Neural progenitor cell (in vitro differentiated cells): Measurements from ENCODE around the gene ALDH2. TPM values are rescaled to one million over a fixed set of nuclear protein-coding genes. Genes with fewer than 3 reads are reported as not detected.
"Not testable (repeated sequence)": the region's sequence is repeated elsewhere in the genome, so short reads cannot be mapped to it uniquely, and the experiment has no call there.

Experiments used
- DNase-seq: peaks from one replicate; pipeline ENCODE4 v3.0.0-alpha.2; 2016; ENCODE audit warnings: low spot score
- H2AFZ ChIP-seq: fragments of 200-600 bp; sonication (generic); replicated peaks from 2 replicates; pipeline ENCODE4 v1.6.1; 2016; ENCODE audit warnings: antibody characterized with exemption
- H3F3A ChIP-seq: fragments of 200-600 bp; sonication (generic); 2 replicates; pipeline ENCODE4 v1.6.1; 2016; ENCODE audit warnings: antibody characterized with exemption, low read depth
- H3K27ac ChIP-seq: fragments of 200-600 bp; sonication (generic); 2 replicates; pipeline ENCODE4 v1.5.1; 2016; ENCODE audit warnings: mild to moderate bottlenecking
- H3K27me3 ChIP-seq: fragments of 200-600 bp; sonication (generic); 2 replicates; pipeline ENCODE4 v1.6.1; 2016; ENCODE audit warnings: mild to moderate bottlenecking, moderate library complexity
- H3K36me3 ChIP-seq: fragments of 200-600 bp; sonication (generic); 2 replicates; pipeline ENCODE4 v1.5.1; 2016
- H3K4me1 ChIP-seq: fragments of 200-600 bp; sonication (generic); 2 replicates; pipeline ENCODE4 v1.6.1; 2016; ENCODE audit warnings: mixed run types
- H3K4me2 ChIP-seq: fragments of 200-600 bp; sonication (generic); 2 replicates; pipeline ENCODE4 v1.6.1; 2016
- H3K4me3 ChIP-seq: fragments of 200-600 bp; sonication (generic); 2 replicates; pipeline ENCODE4 v1.5.1; 2016
- H3K79me2 ChIP-seq: fragments of 200-600 bp; sonication (generic); 2 replicates; pipeline ENCODE4 v1.6.1; 2016; ENCODE audit warnings: low read depth
- H3K9ac ChIP-seq: fragments of 200-600 bp; sonication (generic); 2 replicates; pipeline ENCODE4 v1.6.1; 2016
- H3K9me3 ChIP-seq: fragments of 200-600 bp; sonication (generic); 2 replicates; pipeline ENCODE4 v1.5.1; 2016; ENCODE audit warnings: low read depth
- H4K20me1 ChIP-seq: fragments of 200-600 bp; sonication (generic); 2 replicates; pipeline ENCODE4 v1.6.1; 2016; ENCODE audit warnings: low read depth
- H3K27ac Mint-ChIP-seq: 3 replicates; pipeline ENCODE4 v1.8.0; 2021; ENCODE audit warnings: mixed read lengths
- H3K27me3 Mint-ChIP-seq: 2 replicates; pipeline ENCODE4 v1.8.0; 2022; ENCODE audit warnings: low read depth, mild to moderate bottlenecking, inconsistent platforms, moderate library complexity, mixed read lengths; ENCODE audit not compliant: insufficient read depth
- H3K36me3 Mint-ChIP-seq: 3 replicates; pipeline ENCODE4 v1.8.0; 2021; ENCODE audit warnings: mixed read lengths
- H3K4me1 Mint-ChIP-seq: 3 replicates; pipeline ENCODE4 v1.8.0; 2021; ENCODE audit warnings: mixed read lengths
- H3K4me3 Mint-ChIP-seq: 3 replicates; pipeline ENCODE4 v1.8.0; 2021; ENCODE audit warnings: mild to moderate bottlenecking, moderate library complexity, mixed read lengths
- H3K9me3 Mint-ChIP-seq: 3 replicates; pipeline ENCODE4 v1.8.0; 2020; ENCODE audit warnings: mixed read lengths
- CTCF ChIP-seq: fragments of 200-600 bp; sonication (generic); IDR thresholded peaks from 2 replicates; pipeline ENCODE4 v1.5.1; 2017; ENCODE audit warnings: antibody characterized with exemption, mild to moderate bottlenecking
- EZH2 ChIP-seq: fragments of 200-600 bp; sonication (generic); IDR thresholded peaks from 2 replicates; pipeline ENCODE4 v1.6.1; 2017; ENCODE audit warnings: antibody characterized with exemption, mild to moderate bottlenecking, moderate library complexity
- EZH2phosphoT487 ChIP-seq: fragments of 200-600 bp; sonication (generic); IDR thresholded peaks from 2 replicates; pipeline ENCODE4 v1.6.1; 2017; ENCODE audit warnings: antibody characterized with exemption
- total RNA-seq: library from RNA; depleted of rRNA; stranded (reverse); fragments of >200 nt; gene quantifications from 2 replicates; pipeline ENCODE4 v1.2.3, GENCODE V29; 2015; ENCODE audit warnings: low replicate concordance

ALDH2 gene
- total RNA-seq, 1 donor from 2014 or later, result 60.0 TPM

GRCh38 chr12:111819191-111820158 is 52.7 kb downstream of the ALDH2 start:
- no peak for DNase-seq
- H3K27ac ChIP-seq, result no peak overlapping the region
- H3K27me3 Mint-ChIP-seq, result peaks cover 6% of the 10 kb centered on the region
- no peak overlapping the region for H3K4me3 Mint-ChIP-seq
- H3K79me2 ChIP-seq, result no peaks in the 10 kb centered on the region
- H3K9me3 ChIP-seq, result no peaks in the 10 kb centered on the region
- no peaks in the 10 kb centered on the region for H3K36me3 Mint-ChIP-seq
- H3K9ac ChIP-seq, result no peak overlapping the region
- no peaks in the 10 kb centered on the region for H3K36me3 ChIP-seq
- TF ChIP-seq EZH2phosphoT487 (no peak), CTCF (no peak), EZH2 (no peak)
- no peak overlapping the region for H3K27ac Mint-ChIP-seq
- no peaks in the 10 kb centered on the region for H4K20me1 ChIP-seq
- H3K4me3 ChIP-seq, result no peak overlapping the region
- peaks cover 3% of the 10 kb centered on the region for H3F3A ChIP-seq
- H3K4me1 ChIP-seq, result peaks cover 11% of the 10 kb centered on the region
- no peaks in the 10 kb centered on the region for H3K9me3 Mint-ChIP-seq
- no peak overlapping the region for H2AFZ ChIP-seq
- no peaks in the 10 kb centered on the region for H3K27me3 ChIP-seq
- no peak overlapping the region for H3K4me2 ChIP-seq
- H3K4me1 Mint-ChIP-seq, result peaks cover 31% of the 10 kb centered on the region

GRCh38 chr12:111820828-111821227 is 54.1 kb downstream of the ALDH2 start:
- not testable (repeated sequence) for H3K27me3 Mint-ChIP-seq, H3K36me3 ChIP-seq, H3K9me3 Mint-ChIP-seq, H4K20me1 ChIP-seq, H2AFZ ChIP-seq, H3K4me2 ChIP-seq, H3K79me2 ChIP-seq, H3K36me3 Mint-ChIP-seq, H3K4me3 Mint-ChIP-seq, DNase-seq, H3K4me3 ChIP-seq, H3K27ac ChIP-seq, H3K9me3 ChIP-seq, H3K27ac Mint-ChIP-seq, H3K9ac ChIP-seq, H3K27me3 ChIP-seq, H3F3A ChIP-seq
- H3K4me1 ChIP-seq, result peaks cover 11% of the 10 kb centered on the region
- peaks cover 36% of the 10 kb centered on the region for H3K4me1 Mint-ChIP-seq

- Histone ChIP-seq H4K20me1 (no peaks in the 10 kb centered on the region), H3K9ac (no peak overlapping the region), H2AFZ (peak overlapping the region; percentile 89), H3K4me3 (no peak overlapping the region), H3F3A (peaks cover 3% of the 10 kb centered on the region), H3K4me1 (peaks cover 11% of the 10 kb centered on the region), H3K9me3 (no peaks in the 10 kb centered on the region), H3K79me2 (no peaks in the 10 kb centered on the region), H3K27ac (no peak overlapping the region), H3K36me3 (no peaks in the 10 kb centered on the region), H3K27me3 (no peaks in the 10 kb centered on the region), H3K4me2 (peak overlapping the region; percentile 20)
- TF ChIP-seq CTCF (no peak), EZH2phosphoT487 (no peak), EZH2 (no peak)
- Mint-ChIP-seq H3K27me3 (peaks cover 5% of the 10 kb centered on the region), H3K4me1 (peaks cover 33% of the 10 kb centered on the region), H3K36me3 (no peaks in the 10 kb centered on the region), H3K4me3 (no peak overlapping the region), H3K9me3 (no peaks in the 10 kb centered on the region), H3K27ac (no peak overlapping the region)
- no peak for DNase-seq
Observed at GRCh38 chr12:111822886-111823285, 56.2 kb downstream of the ALDH2 start.

- Histone ChIP-seq H4K20me1 (no peaks in the 10 kb centered on the region), H3K9ac (no peak overlapping the region), H3K4me3 (no peak overlapping the region), H3F3A (peaks cover 3% of the 10 kb centered on the region), H3K4me2 (no peak overlapping the region), H2AFZ (peak overlapping the region; percentile 89), H3K36me3 (no peaks in the 10 kb centered on the region), H3K4me1 (peaks cover 11% of the 10 kb centered on the region), H3K27me3 (no peaks in the 10 kb centered on the region), H3K79me2 (no peaks in the 10 kb centered on the region), H3K9me3 (no peaks in the 10 kb centered on the region), H3K27ac (no peak overlapping the region)
- no peak for TF ChIP-seq EZH2phosphoT487
- TF ChIP-seq CTCF, result no peak
- TF ChIP-seq EZH2, result no peak
- Mint-ChIP-seq H3K4me1 (peaks cover 33% of the 10 kb centered on the region), H3K9me3 (no peaks in the 10 kb centered on the region), H3K27ac (no peak overlapping the region), H3K4me3 (no peak overlapping the region), H3K36me3 (no peaks in the 10 kb centered on the region), H3K27me3 (peaks cover 5% of the 10 kb centered on the region)
- DNase-seq, result no peak
Observed at GRCh38 chr12:111823891-111824290, 57.2 kb downstream of the ALDH2 start.
